Activated naive CD4-positive, alpha-beta T cell treated with Interleukin-2 at 50 U/mL for 16 hours (primary cell): ENCODE data around the gene OGA.

ENCODE experiments used
- DNase-seq: peaks from one replicate; pipeline ENCODE4 v3.0.0-alpha.2; 2020

Gene OGA

GRCh38 chr10:101749047-101750016, 68.9 kb downstream of the OGA start:
- DNase-seq = no peak

- no peak for DNase-seq
Measured at GRCh38 chr10:101748496-101748895, 69.7 kb downstream of the OGA start.

- no peak for DNase-seq
Measured at GRCh38 chr10:101745074-101745696, 73.1 kb downstream of the OGA start.

GRCh38 chr10:101744267-101744666, 74.0 kb downstream of the OGA start:
- no peak for DNase-seq

GRCh38 chr10:101741938-101742337, 76.3 kb downstream of the OGA start:
- no peak for DNase-seq

GRCh38 chr10:101736666-101737065, 81.6 kb downstream of the OGA start:
- DNase-seq = no peak
